WTC11 (cell line): ENCODE results near the gene CDH13. TPM values are rescaled to one million over a fixed set of nuclear protein-coding genes. Genes with fewer than 3 reads are reported as not detected.

Source experiments
- ATAC-seq: fragments of 200-7000 bp; cut with Tn5 transposase; 2 replicates; pipeline ENCODE4 v1.10.0; 2021; ENCODE audit warnings: mild to moderate bottlenecking, moderate library complexity
- CTCF ChIA-PET: fragments of 300-600 bp; sonication (Branson Sonifier 250); formaldehyde crosslinking; loops from one replicate; lab custom pipeline; 2021; ENCODE audit warnings: antibody characterized with exemption; lab: Charles Lee
- POLR2A ChIA-PET: fragments of 350-600 bp; sonication (Branson Sonifier 250); formaldehyde crosslinking; loops from one replicate; lab custom pipeline; 2021; ENCODE audit warnings: antibody characterized with exemption; lab: Charles Lee
- DNase-seq: peaks from one replicate; pipeline ENCODE4 v3.0.0; 2021; ENCODE audit warnings: low spot score
- H3K27ac Mint-ChIP-seq: 2 replicates; pipeline ENCODE4 v1.8.0; 2021; ENCODE audit warnings: mixed read lengths
- H3K27me3 Mint-ChIP-seq: 2 replicates; pipeline ENCODE4 v1.8.0; 2021; ENCODE audit warnings: low read depth, mild to moderate bottlenecking, moderate library complexity, mixed read lengths
- H3K36me3 Mint-ChIP-seq: 2 replicates; pipeline ENCODE4 v1.8.0; 2021; ENCODE audit warnings: mixed read lengths
- H3K4me1 Mint-ChIP-seq: 2 replicates; pipeline ENCODE4 v1.8.0; 2022; ENCODE audit warnings: mixed read lengths
- H3K4me3 Mint-ChIP-seq: 2 replicates; pipeline ENCODE4 v1.8.0; 2021; ENCODE audit warnings: mild to moderate bottlenecking, moderate library complexity, mixed read lengths
- H3K9me3 Mint-ChIP-seq: 2 replicates; pipeline ENCODE4 v1.8.0; 2021; ENCODE audit warnings: mixed read lengths
- CREB1 ChIP-seq: sonication (generic); formaldehyde crosslinking; IDR thresholded peaks from 2 replicates; pipeline ENCODE4 v1.8.0; 2023; ENCODE audit warnings: mild to moderate bottlenecking, missing genetic modification reagents
- EMX1 ChIP-seq: fragments of 250-450 bp; sonication (Bioruptor Pico); IDR thresholded peaks from 2 replicates; pipeline ENCODE4 v1.8.0; 2021; ENCODE audit warnings: mild to moderate bottlenecking
- FOXJ3 ChIP-seq: sonication (generic); formaldehyde crosslinking; IDR thresholded peaks from 2 replicates; pipeline ENCODE4 v1.9.0; 2021; ENCODE audit warnings: missing genetic modification reagents, mild to moderate bottlenecking, borderline replicate concordance
- NR1H2 ChIP-seq: sonication (generic); formaldehyde crosslinking; IDR thresholded peaks from 2 replicates; pipeline ENCODE4 v1.9.0; 2021; ENCODE audit warnings: mild to moderate bottlenecking, moderate library complexity, missing genetic modification reagents
- NR3C1 ChIP-seq: sonication (generic); formaldehyde crosslinking; conservative IDR thresholded peaks from 2 replicates; pipeline ENCODE4 v1.8.1; 2023; ENCODE audit warnings: low read depth, mild to moderate bottlenecking, missing genetic modification reagents
- RELA ChIP-seq: sonication (generic); formaldehyde crosslinking; IDR thresholded peaks from 2 replicates; pipeline ENCODE4 v1.8.1; 2022; ENCODE audit warnings: missing genetic modification reagents, mild to moderate bottlenecking, borderline replicate concordance
- SP1 ChIP-seq: sonication (generic); formaldehyde crosslinking; conservative IDR thresholded peaks from 2 replicates; pipeline ENCODE4 v1.8.1; 2022; ENCODE audit warnings: missing genetic modification reagents
- TCF7 ChIP-seq: sonication (generic); formaldehyde crosslinking; IDR thresholded peaks from 2 replicates; pipeline ENCODE4 v1.8.0; 2022; ENCODE audit warnings: mild to moderate bottlenecking, low read depth, missing genetic modification reagents, moderate library complexity
- TP53 ChIP-seq: sonication (generic); formaldehyde crosslinking; IDR thresholded peaks from 2 replicates; pipeline ENCODE4 v1.8.1; 2023; ENCODE audit warnings: mild to moderate bottlenecking, missing genetic modification reagents
- ZBTB21 ChIP-seq: sonication (generic); formaldehyde crosslinking; IDR thresholded peaks from 2 replicates; pipeline ENCODE4 v1.8.1; 2023; ENCODE audit warnings: mild to moderate bottlenecking, missing genetic modification reagents, borderline replicate concordance
- ZNF396 ChIP-seq: fragments of 250-450 bp; sonication (Bioruptor Pico); IDR thresholded peaks from 2 replicates; pipeline ENCODE4 v1.8.0; 2021; ENCODE audit warnings: mild to moderate bottlenecking, moderate library complexity, borderline replicate concordance
- ZNF671 ChIP-seq: fragments of 250-450 bp; sonication (Bioruptor Pico); IDR thresholded peaks from 2 replicates; pipeline ENCODE4 v1.8.0; 2021; ENCODE audit warnings: mild to moderate bottlenecking
- total RNA-seq: library from RNA; stranded (reverse); gene quantifications from 3 replicates; pipeline ENCODE4 v1.2.3, GENCODE V29; 2021
- TF ChIP-seq, protein P1 (sequence below): sonication (generic); formaldehyde crosslinking; IDR thresholded peaks from 2 replicates; pipeline ENCODE4 v1.8.0; 2022; ENCODE audit warnings: missing genetic modification reagents
- TF ChIP-seq, protein P2 (sequence below): fragments of 250-450 bp; sonication (Bioruptor Pico); IDR thresholded peaks from 2 replicates; pipeline ENCODE4 v1.9.0; 2021; ENCODE audit warnings: mild to moderate bottlenecking
- TF ChIP-seq, protein P3 (sequence below): sonication (generic); formaldehyde crosslinking; IDR thresholded peaks from 2 replicates; pipeline ENCODE4 v1.8.1; 2023; ENCODE audit warnings: mild to moderate bottlenecking, missing genetic modification reagents
- TF ChIP-seq, protein P4 (sequence below): fragments of 250-450 bp; sonication (Bioruptor Pico); IDR thresholded peaks from 2 replicates; pipeline ENCODE4 v2.1.2; 2022; ENCODE audit warnings: mild to moderate bottlenecking, moderate library complexity
- TF ChIP-seq, protein P5 (sequence below): sonication (generic); formaldehyde crosslinking; IDR thresholded peaks from 2 replicates; pipeline ENCODE4 v1.8.1; 2022; ENCODE audit warnings: low read depth, mild to moderate bottlenecking, moderate library complexity, missing genetic modification reagents, borderline replicate concordance
- TF ChIP-seq, protein P6 (sequence below): sonication (generic); formaldehyde crosslinking; IDR thresholded peaks from 2 replicates; pipeline ENCODE4 v1.8.1; 2023; ENCODE audit warnings: mild to moderate bottlenecking, missing genetic modification reagents, borderline replicate concordance
- TF ChIP-seq, protein P7 (sequence below): fragments of 250-450 bp; sonication (Bioruptor Pico); IDR thresholded peaks from 2 replicates; pipeline ENCODE4 v1.9.0; 2021; ENCODE audit warnings: mild to moderate bottlenecking, borderline replicate concordance
- TF ChIP-seq, protein P8 (sequence below): sonication (generic); formaldehyde crosslinking; IDR thresholded peaks from 2 replicates; pipeline ENCODE4 v1.8.0; 2022; ENCODE audit warnings: mild to moderate bottlenecking, missing genetic modification reagents

CDH13 gene
- total RNA-seq, 1 experiment from 2014 or later, result 0.81 TPM

DNA sequence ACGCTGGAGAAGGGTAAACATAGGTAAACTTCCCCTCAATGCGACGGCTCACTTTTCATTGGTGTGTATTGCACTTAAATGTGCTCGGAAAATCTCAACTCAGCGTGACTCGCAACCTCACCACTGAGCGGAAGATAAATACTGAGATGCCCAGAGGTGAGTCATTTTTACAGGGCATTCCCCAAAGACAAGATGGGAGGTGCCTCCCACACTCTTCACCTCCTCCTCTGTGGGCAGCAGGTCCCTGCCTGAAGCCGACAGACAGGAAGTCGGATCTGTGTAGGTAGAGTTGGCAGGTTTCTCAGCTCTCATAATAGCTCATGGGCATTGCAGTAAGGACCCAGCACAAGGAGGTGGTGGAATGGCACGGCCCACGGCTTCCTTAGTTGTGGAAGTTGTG lies 906.4 kb downstream of the CDH13 start:
- CTCF ChIA-PET, result interaction anchor here (2.8 kb wide), 1 partner anchor 17 kb away, joined by 9 read pairs; no protein-coding TSS in a partner anchor
- no peak overlapping the region for H3K27ac Mint-ChIP-seq
- TF ChIP-seq, protein P1, sequence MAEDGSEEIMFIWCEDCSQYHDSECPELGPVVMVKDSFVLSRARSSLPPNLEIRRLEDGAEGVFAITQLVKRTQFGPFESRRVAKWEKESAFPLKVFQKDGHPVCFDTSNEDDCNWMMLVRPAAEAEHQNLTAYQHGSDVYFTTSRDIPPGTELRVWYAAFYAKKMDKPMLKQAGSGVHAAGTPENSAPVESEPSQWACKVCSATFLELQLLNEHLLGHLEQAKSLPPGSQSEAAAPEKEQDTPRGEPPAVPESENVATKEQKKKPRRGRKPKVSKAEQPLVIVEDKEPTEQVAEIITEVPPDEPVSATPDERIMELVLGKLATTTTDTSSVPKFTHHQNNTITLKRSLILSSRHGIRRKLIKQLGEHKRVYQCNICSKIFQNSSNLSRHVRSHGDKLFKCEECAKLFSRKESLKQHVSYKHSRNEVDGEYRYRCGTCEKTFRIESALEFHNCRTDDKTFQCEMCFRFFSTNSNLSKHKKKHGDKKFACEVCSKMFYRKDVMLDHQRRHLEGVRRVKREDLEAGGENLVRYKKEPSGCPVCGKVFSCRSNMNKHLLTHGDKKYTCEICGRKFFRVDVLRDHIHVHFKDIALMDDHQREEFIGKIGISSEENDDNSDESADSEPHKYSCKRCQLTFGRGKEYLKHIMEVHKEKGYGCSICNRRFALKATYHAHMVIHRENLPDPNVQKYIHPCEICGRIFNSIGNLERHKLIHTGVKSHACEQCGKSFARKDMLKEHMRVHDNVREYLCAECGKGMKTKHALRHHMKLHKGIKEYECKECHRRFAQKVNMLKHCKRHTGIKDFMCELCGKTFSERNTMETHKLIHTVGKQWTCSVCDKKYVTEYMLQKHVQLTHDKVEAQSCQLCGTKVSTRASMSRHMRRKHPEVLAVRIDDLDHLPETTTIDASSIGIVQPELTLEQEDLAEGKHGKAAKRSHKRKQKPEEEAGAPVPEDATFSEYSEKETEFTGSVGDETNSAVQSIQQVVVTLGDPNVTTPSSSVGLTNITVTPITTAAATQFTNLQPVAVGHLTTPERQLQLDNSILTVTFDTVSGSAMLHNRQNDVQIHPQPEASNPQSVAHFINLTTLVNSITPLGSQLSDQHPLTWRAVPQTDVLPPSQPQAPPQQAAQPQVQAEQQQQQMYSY (CRISPR knock-in tag), result no peak
- TF ChIP-seq TCF7 (no peak), SP1 (no peak), NR3C1 (CRISPR knock-in tag) (no peak), FOXJ3 (CRISPR knock-in tag) (no peak), ZNF396 (CRISPR knock-in tag) (no peak), TP53 (CRISPR knock-in tag) (no peak), ZBTB21 (CRISPR knock-in tag) (no peak), RELA (CRISPR knock-in tag) (no peak), ZNF671 (CRISPR knock-in tag) (no peak), CREB1 (no peak), NR1H2 (CRISPR knock-in tag) (no peak), EMX1 (CRISPR knock-in tag) (no peak)
- TF ChIP-seq, protein P2, sequence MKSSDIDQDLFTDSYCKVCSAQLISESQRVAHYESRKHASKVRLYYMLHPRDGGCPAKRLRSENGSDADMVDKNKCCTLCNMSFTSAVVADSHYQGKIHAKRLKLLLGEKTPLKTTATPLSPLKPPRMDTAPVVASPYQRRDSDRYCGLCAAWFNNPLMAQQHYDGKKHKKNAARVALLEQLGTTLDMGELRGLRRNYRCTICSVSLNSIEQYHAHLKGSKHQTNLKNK (CRISPR knock-in tag), result no peak
- TF ChIP-seq, protein P3, sequence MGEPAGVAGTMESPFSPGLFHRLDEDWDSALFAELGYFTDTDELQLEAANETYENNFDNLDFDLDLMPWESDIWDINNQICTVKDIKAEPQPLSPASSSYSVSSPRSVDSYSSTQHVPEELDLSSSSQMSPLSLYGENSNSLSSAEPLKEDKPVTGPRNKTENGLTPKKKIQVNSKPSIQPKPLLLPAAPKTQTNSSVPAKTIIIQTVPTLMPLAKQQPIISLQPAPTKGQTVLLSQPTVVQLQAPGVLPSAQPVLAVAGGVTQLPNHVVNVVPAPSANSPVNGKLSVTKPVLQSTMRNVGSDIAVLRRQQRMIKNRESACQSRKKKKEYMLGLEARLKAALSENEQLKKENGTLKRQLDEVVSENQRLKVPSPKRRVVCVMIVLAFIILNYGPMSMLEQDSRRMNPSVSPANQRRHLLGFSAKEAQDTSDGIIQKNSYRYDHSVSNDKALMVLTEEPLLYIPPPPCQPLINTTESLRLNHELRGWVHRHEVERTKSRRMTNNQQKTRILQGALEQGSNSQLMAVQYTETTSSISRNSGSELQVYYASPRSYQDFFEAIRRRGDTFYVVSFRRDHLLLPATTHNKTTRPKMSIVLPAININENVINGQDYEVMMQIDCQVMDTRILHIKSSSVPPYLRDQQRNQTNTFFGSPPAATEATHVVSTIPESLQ (CRISPR knock-in tag), result no peak
- TF ChIP-seq, protein P4, sequence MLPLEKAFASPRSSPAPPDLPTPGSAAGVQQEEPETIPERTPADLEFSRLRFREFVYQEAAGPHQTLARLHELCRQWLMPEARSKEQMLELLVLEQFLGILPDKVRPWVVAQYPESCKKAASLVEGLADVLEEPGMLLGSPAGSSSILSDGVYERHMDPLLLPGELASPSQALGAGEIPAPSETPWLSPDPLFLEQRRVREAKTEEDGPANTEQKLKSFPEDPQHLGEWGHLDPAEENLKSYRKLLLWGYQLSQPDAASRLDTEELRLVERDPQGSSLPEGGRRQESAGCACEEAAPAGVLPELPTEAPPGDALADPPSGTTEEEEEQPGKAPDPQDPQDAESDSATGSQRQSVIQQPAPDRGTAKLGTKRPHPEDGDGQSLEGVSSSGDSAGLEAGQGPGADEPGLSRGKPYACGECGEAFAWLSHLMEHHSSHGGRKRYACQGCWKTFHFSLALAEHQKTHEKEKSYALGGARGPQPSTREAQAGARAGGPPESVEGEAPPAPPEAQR (CRISPR knock-in tag), result no peak
- TF ChIP-seq, protein P5, sequence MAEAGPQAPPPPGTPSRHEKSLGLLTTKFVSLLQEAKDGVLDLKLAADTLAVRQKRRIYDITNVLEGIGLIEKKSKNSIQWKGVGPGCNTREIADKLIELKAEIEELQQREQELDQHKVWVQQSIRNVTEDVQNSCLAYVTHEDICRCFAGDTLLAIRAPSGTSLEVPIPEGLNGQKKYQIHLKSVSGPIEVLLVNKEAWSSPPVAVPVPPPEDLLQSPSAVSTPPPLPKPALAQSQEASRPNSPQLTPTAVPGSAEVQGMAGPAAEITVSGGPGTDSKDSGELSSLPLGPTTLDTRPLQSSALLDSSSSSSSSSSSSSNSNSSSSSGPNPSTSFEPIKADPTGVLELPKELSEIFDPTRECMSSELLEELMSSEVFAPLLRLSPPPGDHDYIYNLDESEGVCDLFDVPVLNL (CRISPR knock-in tag), result no peak
- TF ChIP-seq, protein P6, sequence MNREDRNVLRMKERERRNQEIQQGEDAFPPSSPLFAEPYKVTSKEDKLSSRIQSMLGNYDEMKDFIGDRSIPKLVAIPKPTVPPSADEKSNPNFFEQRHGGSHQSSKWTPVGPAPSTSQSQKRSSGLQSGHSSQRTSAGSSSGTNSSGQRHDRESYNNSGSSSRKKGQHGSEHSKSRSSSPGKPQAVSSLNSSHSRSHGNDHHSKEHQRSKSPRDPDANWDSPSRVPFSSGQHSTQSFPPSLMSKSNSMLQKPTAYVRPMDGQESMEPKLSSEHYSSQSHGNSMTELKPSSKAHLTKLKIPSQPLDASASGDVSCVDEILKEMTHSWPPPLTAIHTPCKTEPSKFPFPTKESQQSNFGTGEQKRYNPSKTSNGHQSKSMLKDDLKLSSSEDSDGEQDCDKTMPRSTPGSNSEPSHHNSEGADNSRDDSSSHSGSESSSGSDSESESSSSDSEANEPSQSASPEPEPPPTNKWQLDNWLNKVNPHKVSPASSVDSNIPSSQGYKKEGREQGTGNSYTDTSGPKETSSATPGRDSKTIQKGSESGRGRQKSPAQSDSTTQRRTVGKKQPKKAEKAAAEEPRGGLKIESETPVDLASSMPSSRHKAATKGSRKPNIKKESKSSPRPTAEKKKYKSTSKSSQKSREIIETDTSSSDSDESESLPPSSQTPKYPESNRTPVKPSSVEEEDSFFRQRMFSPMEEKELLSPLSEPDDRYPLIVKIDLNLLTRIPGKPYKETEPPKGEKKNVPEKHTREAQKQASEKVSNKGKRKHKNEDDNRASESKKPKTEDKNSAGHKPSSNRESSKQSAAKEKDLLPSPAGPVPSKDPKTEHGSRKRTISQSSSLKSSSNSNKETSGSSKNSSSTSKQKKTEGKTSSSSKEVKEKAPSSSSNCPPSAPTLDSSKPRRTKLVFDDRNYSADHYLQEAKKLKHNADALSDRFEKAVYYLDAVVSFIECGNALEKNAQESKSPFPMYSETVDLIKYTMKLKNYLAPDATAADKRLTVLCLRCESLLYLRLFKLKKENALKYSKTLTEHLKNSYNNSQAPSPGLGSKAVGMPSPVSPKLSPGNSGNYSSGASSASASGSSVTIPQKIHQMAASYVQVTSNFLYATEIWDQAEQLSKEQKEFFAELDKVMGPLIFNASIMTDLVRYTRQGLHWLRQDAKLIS, result no peak
- TF ChIP-seq, protein P7, sequence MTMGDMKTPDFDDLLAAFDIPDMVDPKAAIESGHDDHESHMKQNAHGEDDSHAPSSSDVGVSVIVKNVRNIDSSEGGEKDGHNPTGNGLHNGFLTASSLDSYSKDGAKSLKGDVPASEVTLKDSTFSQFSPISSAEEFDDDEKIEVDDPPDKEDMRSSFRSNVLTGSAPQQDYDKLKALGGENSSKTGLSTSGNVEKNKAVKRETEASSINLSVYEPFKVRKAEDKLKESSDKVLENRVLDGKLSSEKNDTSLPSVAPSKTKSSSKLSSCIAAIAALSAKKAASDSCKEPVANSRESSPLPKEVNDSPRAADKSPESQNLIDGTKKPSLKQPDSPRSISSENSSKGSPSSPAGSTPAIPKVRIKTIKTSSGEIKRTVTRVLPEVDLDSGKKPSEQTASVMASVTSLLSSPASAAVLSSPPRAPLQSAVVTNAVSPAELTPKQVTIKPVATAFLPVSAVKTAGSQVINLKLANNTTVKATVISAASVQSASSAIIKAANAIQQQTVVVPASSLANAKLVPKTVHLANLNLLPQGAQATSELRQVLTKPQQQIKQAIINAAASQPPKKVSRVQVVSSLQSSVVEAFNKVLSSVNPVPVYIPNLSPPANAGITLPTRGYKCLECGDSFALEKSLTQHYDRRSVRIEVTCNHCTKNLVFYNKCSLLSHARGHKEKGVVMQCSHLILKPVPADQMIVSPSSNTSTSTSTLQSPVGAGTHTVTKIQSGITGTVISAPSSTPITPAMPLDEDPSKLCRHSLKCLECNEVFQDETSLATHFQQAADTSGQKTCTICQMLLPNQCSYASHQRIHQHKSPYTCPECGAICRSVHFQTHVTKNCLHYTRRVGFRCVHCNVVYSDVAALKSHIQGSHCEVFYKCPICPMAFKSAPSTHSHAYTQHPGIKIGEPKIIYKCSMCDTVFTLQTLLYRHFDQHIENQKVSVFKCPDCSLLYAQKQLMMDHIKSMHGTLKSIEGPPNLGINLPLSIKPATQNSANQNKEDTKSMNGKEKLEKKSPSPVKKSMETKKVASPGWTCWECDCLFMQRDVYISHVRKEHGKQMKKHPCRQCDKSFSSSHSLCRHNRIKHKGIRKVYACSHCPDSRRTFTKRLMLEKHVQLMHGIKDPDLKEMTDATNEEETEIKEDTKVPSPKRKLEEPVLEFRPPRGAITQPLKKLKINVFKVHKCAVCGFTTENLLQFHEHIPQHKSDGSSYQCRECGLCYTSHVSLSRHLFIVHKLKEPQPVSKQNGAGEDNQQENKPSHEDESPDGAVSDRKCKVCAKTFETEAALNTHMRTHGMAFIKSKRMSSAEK (CRISPR knock-in tag), result no peak
- TF ChIP-seq, protein P8, sequence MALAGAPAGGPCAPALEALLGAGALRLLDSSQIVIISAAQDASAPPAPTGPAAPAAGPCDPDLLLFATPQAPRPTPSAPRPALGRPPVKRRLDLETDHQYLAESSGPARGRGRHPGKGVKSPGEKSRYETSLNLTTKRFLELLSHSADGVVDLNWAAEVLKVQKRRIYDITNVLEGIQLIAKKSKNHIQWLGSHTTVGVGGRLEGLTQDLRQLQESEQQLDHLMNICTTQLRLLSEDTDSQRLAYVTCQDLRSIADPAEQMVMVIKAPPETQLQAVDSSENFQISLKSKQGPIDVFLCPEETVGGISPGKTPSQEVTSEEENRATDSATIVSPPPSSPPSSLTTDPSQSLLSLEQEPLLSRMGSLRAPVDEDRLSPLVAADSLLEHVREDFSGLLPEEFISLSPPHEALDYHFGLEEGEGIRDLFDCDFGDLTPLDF (CRISPR knock-in tag), result no peak
- H3K9me3 Mint-ChIP-seq, result peaks cover 34% of the 10 kb centered on the region
- no peak overlapping the region for H3K4me3 Mint-ChIP-seq
- H3K36me3 Mint-ChIP-seq, result no peaks in the 10 kb centered on the region
- ATAC-seq, result no peak
- POLR2A ChIA-PET, result no interaction called here
- H3K4me1 Mint-ChIP-seq, result no peaks in the 10 kb centered on the region
- no peaks in the 10 kb centered on the region for H3K27me3 Mint-ChIP-seq
- no peak for DNase-seq
